Panc1 (cell line): Measurements from ENCODE around the gene APBB1. TPM values are rescaled to one million over a fixed set of nuclear protein-coding genes. Genes with fewer than 3 reads are reported as not detected.

Experiments
- ATAC-seq: fragments of 200-7000 bp; cut with Tn5 transposase; 2 replicates; pipeline ENCODE4 v1.9.1; 2020; ENCODE audit warnings: mild to moderate bottlenecking, moderate library complexity
- BruUV-seq: library from RNA; stranded (reverse); fragments of 400-500 nt; replicated peaks from 2 replicates; lab custom pipeline; 2021; lab: Mats Ljungman, UMichigan
- CTCF ChIA-PET: fragments of 300-600 bp; sonication (Branson Sonifier 250); formaldehyde crosslinking; loops from one replicate; lab custom pipeline; 2022; ENCODE audit warnings: antibody characterized with exemption; lab: Charles Lee
- POLR2A ChIA-PET: fragments of 300-600 bp; sonication (Branson Sonifier 250); formaldehyde crosslinking; loops from one replicate; lab custom pipeline; 2022; ENCODE audit warnings: antibody characterized with exemption; lab: Charles Lee
- DNase-seq: peaks from one replicate; pipeline ENCODE4 v3.0.0-alpha.2; 2010; ENCODE audit warnings: low read depth, low spot score
- H3K27ac ChIP-seq: 2 replicates; pipeline ENCODE4 v1.5.1; 2011; ENCODE audit warnings: mild to moderate bottlenecking, low read length, inconsistent platforms
- H3K27me3 ChIP-seq: fragments of 200-500 bp; sonication (Bioruptor generic); 2 replicates; pipeline ENCODE4 v1.6.0; 2014; ENCODE audit warnings: low read length, inconsistent platforms; ENCODE audit not compliant: control insufficient read depth, insufficient read depth
- H3K36me3 ChIP-seq: fragments of 200-500 bp; sonication (Bioruptor generic); 2 replicates; pipeline ENCODE4 v1.5.1; 2014; ENCODE audit warnings: inconsistent platforms, mild to moderate bottlenecking, low read length, moderate library complexity; ENCODE audit not compliant: control insufficient read depth, insufficient read depth
- H3K4me1 ChIP-seq: 2 replicates; pipeline ENCODE4 v1.5.1; 2011; ENCODE audit warnings: inconsistent platforms, mild to moderate bottlenecking, low read length, moderate library complexity; ENCODE audit not compliant: control insufficient read depth, insufficient read depth
- H3K4me3 ChIP-seq, 2 experiments: 2 replicates each; pipeline ENCODE4 v1.5.1; 2011 to 2012; ENCODE audit warnings: low read depth in 2 of 2, low read length in 2 of 2, mild to moderate bottlenecking in 2 of 2, inconsistent platforms in 1 of 2, moderate library complexity in 1 of 2
- H3K9me3 ChIP-seq: fragments of 200-500 bp; sonication (Bioruptor generic); 2 replicates; pipeline ENCODE4 v1.5.1; 2014; ENCODE audit warnings: low read depth, mild to moderate bottlenecking, inconsistent platforms, low read length, moderate library complexity; ENCODE audit not compliant: control insufficient read depth, insufficient read depth
- POLR2AphosphoS5 ChIP-seq: IDR thresholded peaks from 2 replicates; pipeline ENCODE4 v1.6.1; 2012; ENCODE audit warnings: mild to moderate bottlenecking, low read depth, low read length, moderate library complexity
- SIN3A ChIP-seq: IDR thresholded peaks from 2 replicates; pipeline ENCODE4 v1.6.1; 2012; ENCODE audit warnings: low read depth, mild to moderate bottlenecking, low read length, moderate library complexity, borderline replicate concordance; ENCODE audit not compliant: insufficient read depth
- TCF7L2 ChIP-seq: IDR thresholded peaks from 2 replicates; pipeline ENCODE4 v1.6.1; 2011; ENCODE audit warnings: mild to moderate bottlenecking, low read depth, low read length, inconsistent platforms
- in situ Hi-C: cut with HindIII; loops from 2 replicates; pipeline ENCODE4 v1.10.0; 2016; ENCODE audit warnings: low sequenced_read_pairs, low pct_unique_long_range_greater_than_20kb
- intact Hi-C: fragments of 100-400 bp; cut with micrococcal nuclease; formaldehyde crosslinking; loops from one replicate; pipeline ENCODE4 v1.10.0; 2022; ENCODE audit not compliant: unreplicated experiment
- total RNA-seq: library from RNA; stranded (reverse); gene quantifications from one replicate; pipeline ENCODE4 v1.2.1, GENCODE V29; 2021; ENCODE audit not compliant: unreplicated experiment
- TF ChIP-seq, protein P1 (sequence below), 2 experiments: IDR thresholded peaks; 2 replicates each; pipeline ENCODE4 v1.6.1; 2011 to 2012; ENCODE audit warnings: low read depth in 2 of 2, control low read depth in 1 of 2, low read length in 1 of 2, mild to moderate bottlenecking in 1 of 2, moderate library complexity in 1 of 2; ENCODE audit not compliant: insufficient read depth in 1 of 2
- TF ChIP-seq, protein P2 (sequence below): fragments of 450-650 bp; IDR thresholded peaks from 2 replicates; pipeline ENCODE4 v1.5.1; 2017; ENCODE audit warnings: mild to moderate bottlenecking

Gene APBB1
- total RNA-seq, 1 experiment from 2014 or later = 9.6 TPM

DNA sequence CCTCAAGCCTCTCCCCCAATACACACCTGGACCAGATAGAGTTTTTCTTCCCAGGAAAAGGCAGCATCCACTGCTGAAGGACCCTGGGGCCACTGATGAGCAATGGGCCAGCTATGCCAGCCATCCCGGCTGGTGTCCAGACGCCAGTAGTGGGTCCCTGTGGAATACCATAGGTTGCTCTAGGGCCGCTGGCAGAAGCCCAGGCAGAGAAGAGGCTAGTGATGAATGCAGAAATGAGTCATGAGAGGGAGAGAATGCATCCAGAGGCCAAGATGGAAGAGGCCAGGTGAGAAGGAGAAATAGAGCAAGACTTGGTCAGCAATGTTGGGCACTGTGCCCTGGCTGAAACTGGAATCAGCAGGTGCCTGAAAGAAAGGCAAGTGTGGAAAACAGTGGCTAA lies 13.0 kb upstream of the APBB1 start:
- BruUV-seq = no TSS peak
- in situ Hi-C loops = no loop called here
- DNase-seq = no peak

DNA sequence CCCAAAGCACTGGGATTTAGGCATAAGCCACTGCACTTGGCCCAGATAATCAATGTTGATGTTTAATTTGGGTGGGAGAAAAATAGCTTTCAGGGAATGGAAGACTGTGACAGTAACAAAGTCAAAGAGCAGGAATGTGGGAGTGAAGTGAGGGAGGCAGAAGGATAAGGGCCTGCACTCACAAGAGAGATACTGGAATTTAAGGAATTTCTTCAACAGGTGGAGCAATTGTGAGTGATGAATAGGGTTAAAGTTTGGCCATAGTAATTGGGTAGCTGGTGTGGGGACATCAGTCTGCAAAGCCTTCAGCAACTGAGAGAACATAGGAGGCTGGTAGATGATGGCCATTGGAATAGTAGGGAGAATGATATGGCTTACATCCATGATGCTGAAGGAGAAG lies 8.6 kb upstream of the APBB1 start:
- no peaks in the 10 kb centered on the region for H3K9me3 ChIP-seq
- H3K4me3 ChIP-seq = no peak overlapping the region
- ChIA-PET CTCF (interaction anchor here (1.6 kb wide), 1 partner anchor 48 kb away, joined by 3 read pairs; no protein-coding TSS in a partner anchor), POLR2A (interaction anchor here (0.7 to 1.2 kb wide), 2 partner anchors 22 to 30 kb away, joined by 4 to 7 read pairs; no protein-coding TSS in a partner anchor)
- in situ Hi-C loops = no loop called here
- H3K27me3 ChIP-seq = peaks cover 30% of the 10 kb centered on the region
- H3K4me1 ChIP-seq = no peaks in the 10 kb centered on the region
- no peak overlapping the region for H3K27ac ChIP-seq
- intact Hi-C loops = no loop called here
- BruUV-seq = no TSS peak
- TF ChIP-seq, protein P1, sequence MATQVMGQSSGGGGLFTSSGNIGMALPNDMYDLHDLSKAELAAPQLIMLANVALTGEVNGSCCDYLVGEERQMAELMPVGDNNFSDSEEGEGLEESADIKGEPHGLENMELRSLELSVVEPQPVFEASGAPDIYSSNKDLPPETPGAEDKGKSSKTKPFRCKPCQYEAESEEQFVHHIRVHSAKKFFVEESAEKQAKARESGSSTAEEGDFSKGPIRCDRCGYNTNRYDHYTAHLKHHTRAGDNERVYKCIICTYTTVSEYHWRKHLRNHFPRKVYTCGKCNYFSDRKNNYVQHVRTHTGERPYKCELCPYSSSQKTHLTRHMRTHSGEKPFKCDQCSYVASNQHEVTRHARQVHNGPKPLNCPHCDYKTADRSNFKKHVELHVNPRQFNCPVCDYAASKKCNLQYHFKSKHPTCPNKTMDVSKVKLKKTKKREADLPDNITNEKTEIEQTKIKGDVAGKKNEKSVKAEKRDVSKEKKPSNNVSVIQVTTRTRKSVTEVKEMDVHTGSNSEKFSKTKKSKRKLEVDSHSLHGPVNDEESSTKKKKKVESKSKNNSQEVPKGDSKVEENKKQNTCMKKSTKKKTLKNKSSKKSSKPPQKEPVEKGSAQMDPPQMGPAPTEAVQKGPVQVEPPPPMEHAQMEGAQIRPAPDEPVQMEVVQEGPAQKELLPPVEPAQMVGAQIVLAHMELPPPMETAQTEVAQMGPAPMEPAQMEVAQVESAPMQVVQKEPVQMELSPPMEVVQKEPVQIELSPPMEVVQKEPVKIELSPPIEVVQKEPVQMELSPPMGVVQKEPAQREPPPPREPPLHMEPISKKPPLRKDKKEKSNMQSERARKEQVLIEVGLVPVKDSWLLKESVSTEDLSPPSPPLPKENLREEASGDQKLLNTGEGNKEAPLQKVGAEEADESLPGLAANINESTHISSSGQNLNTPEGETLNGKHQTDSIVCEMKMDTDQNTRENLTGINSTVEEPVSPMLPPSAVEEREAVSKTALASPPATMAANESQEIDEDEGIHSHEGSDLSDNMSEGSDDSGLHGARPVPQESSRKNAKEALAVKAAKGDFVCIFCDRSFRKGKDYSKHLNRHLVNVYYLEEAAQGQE (IDR thresholded peaks at IDR 0.05; ENCODE audit: insufficient read depth in 1 of 2, low read depth in 2 of 2, low read length in 1 of 2) = no peak
- TF ChIP-seq, protein P2, sequence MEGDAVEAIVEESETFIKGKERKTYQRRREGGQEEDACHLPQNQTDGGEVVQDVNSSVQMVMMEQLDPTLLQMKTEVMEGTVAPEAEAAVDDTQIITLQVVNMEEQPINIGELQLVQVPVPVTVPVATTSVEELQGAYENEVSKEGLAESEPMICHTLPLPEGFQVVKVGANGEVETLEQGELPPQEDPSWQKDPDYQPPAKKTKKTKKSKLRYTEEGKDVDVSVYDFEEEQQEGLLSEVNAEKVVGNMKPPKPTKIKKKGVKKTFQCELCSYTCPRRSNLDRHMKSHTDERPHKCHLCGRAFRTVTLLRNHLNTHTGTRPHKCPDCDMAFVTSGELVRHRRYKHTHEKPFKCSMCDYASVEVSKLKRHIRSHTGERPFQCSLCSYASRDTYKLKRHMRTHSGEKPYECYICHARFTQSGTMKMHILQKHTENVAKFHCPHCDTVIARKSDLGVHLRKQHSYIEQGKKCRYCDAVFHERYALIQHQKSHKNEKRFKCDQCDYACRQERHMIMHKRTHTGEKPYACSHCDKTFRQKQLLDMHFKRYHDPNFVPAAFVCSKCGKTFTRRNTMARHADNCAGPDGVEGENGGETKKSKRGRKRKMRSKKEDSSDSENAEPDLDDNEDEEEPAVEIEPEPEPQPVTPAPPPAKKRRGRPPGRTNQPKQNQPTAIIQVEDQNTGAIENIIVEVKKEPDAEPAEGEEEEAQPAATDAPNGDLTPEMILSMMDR = no peak
- no peak for TF ChIP-seq TCF7L2
- TF ChIP-seq POLR2AphosphoS5 = no peak
- TF ChIP-seq SIN3A = no peak
- H3K36me3 ChIP-seq = no peaks in the 10 kb centered on the region
- ATAC-seq (no peak), DNase-seq (no peak)

More for the DNA sequence above, 13.0 kb upstream of the APBB1 start:
- intact Hi-C loops = no loop called here
- CTCF ChIA-PET = no interaction called here
- ATAC-seq = peak; percentile 73; the same call in 1 of the 2 replicates
- POLR2A ChIA-PET = no interaction called here
- Histone ChIP-seq H3K9me3 (no peaks in the 10 kb centered on the region), H3K4me1 (no peaks in the 10 kb centered on the region), H3K27me3 (peaks cover 4% of the 10 kb centered on the region; the same call in 1 of the 2 replicates), H3K4me3 (no peak overlapping the region), H3K36me3 (no peaks in the 10 kb centered on the region), H3K27ac (no peak overlapping the region)
- TF ChIP-seq POLR2AphosphoS5 (no peak), TCF7L2 (no peak), SIN3A (no peak)
- TF ChIP-seq, protein P1 (IDR thresholded peaks at IDR 0.05; ENCODE audit: insufficient read depth in 1 of 2, low read depth in 2 of 2, low read length in 1 of 2) = no peak
- TF ChIP-seq, protein P2 = no peak
